Measurements from ENCODE around the gene IL21R. TPM values are rescaled to one million over a fixed set of nuclear protein-coding genes. Genes with fewer than 3 reads are reported as not detected.

Gene IL21R
- total RNA-seq, 3 donors from 2014 or later (not counting 1 experiment from before 2014, with no cell fraction given), result 24.3 to 45.7 (median 26.5) TPM

DNA sequence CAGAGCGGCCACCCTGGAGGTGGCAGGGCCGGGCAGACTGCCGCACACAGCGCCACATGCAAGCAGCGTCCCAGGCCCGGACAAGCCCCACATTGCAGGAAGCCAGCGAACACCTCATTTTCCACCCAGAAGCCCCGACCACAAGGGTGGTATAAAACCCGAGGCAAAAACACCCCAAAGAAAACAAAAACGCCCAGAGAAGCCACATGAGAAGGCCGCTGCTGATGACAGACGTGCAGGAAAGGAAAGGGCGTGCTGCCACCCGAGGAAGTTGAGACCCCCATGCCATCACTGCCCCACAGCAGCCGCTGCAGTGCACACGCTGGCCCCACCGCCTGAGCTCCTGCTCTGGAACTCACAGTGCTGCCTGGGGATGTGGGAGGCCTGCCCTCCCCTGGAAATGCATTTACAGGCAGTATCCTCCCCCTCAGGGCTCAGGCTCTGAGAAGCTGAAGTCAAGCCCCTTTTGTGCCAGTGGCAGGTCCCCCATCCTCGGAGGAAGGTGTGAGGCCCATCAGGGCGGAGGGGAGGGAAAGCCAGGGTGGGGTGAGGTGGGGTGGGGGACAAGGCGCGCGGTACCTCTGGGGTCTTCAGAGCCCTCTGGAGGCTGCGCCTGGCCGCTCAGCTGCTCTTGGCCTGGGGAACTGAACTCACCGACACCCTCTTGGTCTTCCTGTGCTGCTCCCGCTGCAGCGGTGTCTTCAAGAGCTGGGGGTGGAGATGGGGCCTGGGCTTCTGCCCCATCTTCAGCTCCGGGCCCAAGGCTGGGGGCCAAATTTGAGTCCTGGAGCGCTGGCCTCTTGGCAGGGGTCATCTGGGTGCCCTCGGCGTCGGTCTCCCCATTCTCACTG, 62.0 kb downstream of the IL21R start:
- DNase-seq (peak; percentile 69 to 87), ATAC-seq (peak; percentile 67 to 80 (median 75))
- peaks cover 39 to 64% of the 10 kb centered on the region in 2 donors for H3K4me1 Mint-ChIP-seq
- Histone ChIP-seq H3K4me1 (ENCODE audit: control insufficient read depth, insufficient read depth, low read length) (peaks cover 67% of the 10 kb centered on the region), H3K27ac (ENCODE audit: low read length) (peak overlapping the region; percentile 99), H3K36me3 (ENCODE audit: control insufficient read depth, insufficient read depth, low read length) (peaks cover 70% of the 10 kb centered on the region), H3K4me3 (ENCODE audit: low read length) (peak overlapping the region; percentile 61), H3K9me3 (ENCODE audit: control insufficient read depth, insufficient read depth, low read length) (no peaks in the 10 kb centered on the region), H3K27me3 (ENCODE audit: control insufficient read depth, insufficient read depth, low read length) (no peaks in the 10 kb centered on the region)
- H3K27me3 Mint-ChIP-seq (ENCODE audit: low read depth in 2 of 2), result no peaks in the 10 kb centered on the region
- intact Hi-C loops (cut with micrococcal nuclease), result loop anchor here (1.0 kb wide), 1 partner anchor 14 kb away; no protein-coding TSS in a partner anchor
- peak overlapping the region; percentile 90 for H3K4me3 Mint-ChIP-seq
- no peaks in the 10 kb centered on the region for H3K9me3 Mint-ChIP-seq
- TF ChIP-seq CTCF (IDR thresholded peaks at IDR 0.05), result no peak
- H3K36me3 Mint-ChIP-seq, result peaks cover 21% of the 10 kb centered on the region
- peak overlapping the region; percentile 96 for H3K27ac Mint-ChIP-seq
- WGBS (ENCODE audit: insufficient coverage), result 46% methylated on average over 31 of the region's 32 CpGs

DNA sequence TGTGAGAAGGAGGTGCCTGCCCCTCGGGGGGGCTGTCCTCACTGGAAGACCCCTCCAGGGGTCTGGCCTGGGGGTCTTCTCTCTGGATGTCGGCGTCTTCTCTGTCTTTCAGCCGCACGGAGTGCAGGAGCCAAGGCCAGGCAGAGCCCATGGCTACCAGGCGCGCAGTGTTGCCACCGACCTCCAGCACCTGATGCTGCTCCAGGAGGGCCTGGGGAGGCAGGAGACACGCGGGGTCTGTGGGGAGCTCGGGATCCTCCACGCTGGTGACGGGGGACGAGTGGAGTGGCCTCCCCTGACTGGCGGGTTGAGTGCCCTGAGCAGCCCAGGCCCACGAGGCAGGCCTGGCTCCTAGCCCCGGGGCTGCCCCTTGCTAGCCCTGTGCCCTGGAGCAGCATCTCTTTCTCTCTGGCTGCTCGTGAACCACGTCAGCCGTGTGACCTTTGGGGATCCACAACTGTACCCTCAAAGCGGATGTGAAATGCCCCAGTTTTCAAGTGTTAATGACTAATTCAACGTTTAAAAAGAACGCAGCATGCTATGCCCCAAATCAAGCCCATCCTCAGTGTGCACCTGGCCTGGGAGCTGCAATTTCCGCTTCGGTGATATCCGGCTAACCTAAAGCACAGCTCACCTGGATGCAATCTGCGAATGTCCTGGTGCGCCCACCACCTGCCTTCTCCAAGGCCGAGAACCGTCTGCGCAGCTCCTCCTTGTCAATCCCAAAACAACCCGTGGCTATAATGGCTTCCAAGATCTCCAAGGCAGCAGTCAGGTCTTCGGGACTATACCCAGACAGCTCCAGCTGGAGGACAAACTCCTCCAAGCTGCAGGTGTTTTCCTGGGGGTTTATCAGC, 62.9 kb downstream of the IL21R start:
- peak overlapping the region; percentile 96 for H3K27ac Mint-ChIP-seq
- Histone ChIP-seq H3K4me1 (ENCODE audit: control insufficient read depth, insufficient read depth, low read length) (peaks cover 61% of the 10 kb centered on the region), H3K27ac (ENCODE audit: low read length) (peak overlapping the region; percentile 99), H3K36me3 (ENCODE audit: control insufficient read depth, insufficient read depth, low read length) (peaks cover 70% of the 10 kb centered on the region), H3K9me3 (ENCODE audit: control insufficient read depth, insufficient read depth, low read length) (no peaks in the 10 kb centered on the region), H3K4me3 (ENCODE audit: low read length) (peak overlapping the region; percentile 61), H3K27me3 (ENCODE audit: control insufficient read depth, insufficient read depth, low read length) (no peaks in the 10 kb centered on the region)
- TF ChIP-seq CTCF (IDR thresholded peaks at IDR 0.05), result no peak
- H3K9me3 Mint-ChIP-seq, result no peaks in the 10 kb centered on the region
- H3K27me3 Mint-ChIP-seq (ENCODE audit: low read depth in 2 of 2), result no peaks in the 10 kb centered on the region
- peak overlapping the region; percentile 90 for H3K4me3 Mint-ChIP-seq
- peaks cover 35 to 55% of the 10 kb centered on the region in 2 donors for H3K4me1 Mint-ChIP-seq
- ATAC-seq (peak; percentile 58 to 64 (median 59)), DNase-seq (peak; percentile 53 to 71)
- intact Hi-C loops (cut with micrococcal nuclease), result no loop called here
- H3K36me3 Mint-ChIP-seq, result peaks cover 21% of the 10 kb centered on the region
- WGBS (ENCODE audit: insufficient coverage), result 76% methylated on average over 33 of the region's 33 CpGs

- ATAC-seq, result no peak
- intact Hi-C loops (cut with micrococcal nuclease), result no loop called here
- peak overlapping the region; percentile 96 for H3K27ac Mint-ChIP-seq
- H3K4me1 ChIP-seq (ENCODE audit: control insufficient read depth, insufficient read depth, low read length), result peaks cover 54% of the 10 kb centered on the region
- H3K27me3 ChIP-seq (ENCODE audit: control insufficient read depth, insufficient read depth, low read length), result no peaks in the 10 kb centered on the region
- H3K4me1 Mint-ChIP-seq, result peaks cover 34 to 53% of the 10 kb centered on the region in 2 donors
- no peaks in the 10 kb centered on the region for H3K27me3 Mint-ChIP-seq (ENCODE audit: low read depth in 2 of 2)
- H3K4me3 Mint-ChIP-seq, result peak overlapping the region; percentile 90
- 81% methylated on average over 8 of the region's 8 CpGs for WGBS (ENCODE audit: insufficient coverage)
- peaks cover 70% of the 10 kb centered on the region for H3K36me3 ChIP-seq (ENCODE audit: control insufficient read depth, insufficient read depth, low read length)
- no peaks in the 10 kb centered on the region for H3K9me3 Mint-ChIP-seq
- H3K36me3 Mint-ChIP-seq, result peaks cover 28% of the 10 kb centered on the region
- TF ChIP-seq CTCF (IDR thresholded peaks at IDR 0.05), result no peak
- H3K9me3 ChIP-seq (ENCODE audit: control insufficient read depth, insufficient read depth, low read length), result no peaks in the 10 kb centered on the region
- no peak for DNase-seq
- H3K27ac ChIP-seq (ENCODE audit: low read length), result peak overlapping the region; percentile 99
- no peak overlapping the region for H3K4me3 ChIP-seq (ENCODE audit: low read length)
Measured at GRCh38 chr16:27465483-27465879, 63.5 kb downstream of the IL21R start.
